CD4-positive, alpha-beta T cell treated with Interleukin-10 for 1 hour (primary cell): ENCODE measurements around the gene PBXIP1.
A peak's percentile ranks its signal among the peaks of the same experiment; 100 is the strongest.

Experiments
- DNase-seq: peaks from one replicate; pipeline ENCODE4 v3.0.0-alpha.2; 2020

Gene PBXIP1

DNA sequence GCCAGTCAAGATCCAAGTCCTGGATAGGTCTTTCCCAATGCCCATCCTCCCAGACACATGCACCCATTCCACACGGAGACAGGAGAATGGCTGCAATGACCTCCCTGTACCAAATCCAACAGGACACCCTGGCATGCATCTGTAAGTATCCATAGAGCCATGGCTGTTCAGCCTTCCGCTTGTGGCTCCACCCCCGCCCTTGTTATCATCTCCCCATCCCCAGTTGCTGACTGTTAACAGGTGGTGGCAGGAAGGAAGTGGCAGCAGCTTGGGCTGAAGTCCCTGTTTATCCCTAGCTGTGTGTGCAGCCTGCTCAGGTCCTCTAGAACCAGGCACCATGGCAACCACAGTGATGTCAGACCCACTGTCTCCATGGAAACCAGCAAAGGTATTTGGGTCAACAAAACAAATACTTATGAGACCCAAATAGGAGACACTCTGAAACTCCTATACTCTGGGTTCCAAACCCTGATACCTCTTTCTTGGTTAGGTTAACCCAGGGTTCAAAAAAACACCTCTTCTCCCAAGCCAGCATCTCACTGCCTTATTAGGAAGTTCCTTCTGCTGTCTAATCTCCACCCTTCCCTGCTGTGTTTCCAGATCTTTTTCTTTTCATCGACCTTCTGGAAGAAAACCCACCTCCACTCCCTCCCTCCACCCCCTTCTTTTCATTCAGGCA is 721 bp downstream of the PBXIP1 start:
- DNase-seq, result peak; percentile 98

DNA sequence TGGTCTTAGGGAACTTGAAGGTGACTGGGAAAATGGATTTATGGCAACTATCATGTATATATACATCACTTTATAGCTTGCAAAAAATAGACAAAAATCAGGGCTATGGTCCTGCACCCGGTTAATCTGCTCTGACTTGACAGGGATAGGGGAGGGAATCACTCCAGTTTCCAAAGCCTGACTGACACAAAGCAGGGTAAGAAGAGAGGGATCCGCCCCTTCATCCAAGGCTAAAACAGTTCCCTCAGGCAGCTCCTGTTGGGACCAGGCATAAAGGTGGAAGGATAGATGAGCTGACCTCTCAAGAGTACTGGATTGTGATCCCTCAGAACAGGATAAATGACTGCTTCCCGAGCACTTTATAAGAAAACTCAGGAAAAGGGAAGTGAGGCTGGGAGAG is 1.4 kb downstream of the PBXIP1 start:
- no peak for DNase-seq

DNA sequence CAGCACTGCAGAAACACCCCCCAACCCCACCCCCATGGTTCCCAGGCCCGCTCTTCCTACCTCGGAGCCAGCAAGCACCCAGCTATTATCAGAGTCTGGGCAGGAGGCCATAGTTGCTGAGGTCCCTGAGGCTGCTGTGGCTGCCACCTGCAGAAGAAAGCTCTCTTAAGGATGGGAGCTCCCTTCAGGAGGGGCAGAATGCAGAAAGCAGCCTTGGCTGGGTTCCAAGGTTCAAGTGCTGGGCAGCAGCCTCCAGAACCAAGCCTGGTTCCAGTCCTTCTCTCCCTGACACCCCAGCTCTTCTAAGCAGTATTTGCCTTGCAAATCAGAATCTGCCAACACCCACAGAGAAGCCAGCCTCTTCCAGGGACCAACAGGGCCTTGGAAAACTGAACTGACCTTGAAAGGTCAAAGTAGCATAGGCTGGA is 2.3 kb downstream of the PBXIP1 start:
- no peak for DNase-seq

DNA sequence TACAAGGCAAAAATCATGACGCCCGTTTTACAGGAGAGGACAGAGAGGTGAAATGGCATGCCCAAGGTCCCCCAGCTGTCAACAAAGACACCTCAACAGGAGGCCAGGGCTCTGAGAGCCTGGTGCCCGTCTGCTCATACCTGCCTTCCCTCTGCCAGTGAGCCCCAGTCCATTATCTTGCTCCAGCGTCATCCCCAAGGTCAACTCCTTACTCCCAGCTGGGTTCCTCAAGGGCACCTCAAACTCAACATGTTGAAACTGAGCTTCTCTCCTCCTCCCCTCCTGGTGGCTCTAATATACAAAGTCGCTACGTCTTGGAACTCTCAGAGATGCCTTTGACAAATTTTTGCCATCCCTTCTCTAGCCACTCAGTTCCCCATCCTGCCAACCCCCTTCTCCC is 3.2 kb downstream of the PBXIP1 start:
- no peak for DNase-seq

GRCh38 chr1:154951901-154952657 is 3.8 kb downstream of the PBXIP1 start:
- DNase-seq, result peak; percentile 82

DNA sequence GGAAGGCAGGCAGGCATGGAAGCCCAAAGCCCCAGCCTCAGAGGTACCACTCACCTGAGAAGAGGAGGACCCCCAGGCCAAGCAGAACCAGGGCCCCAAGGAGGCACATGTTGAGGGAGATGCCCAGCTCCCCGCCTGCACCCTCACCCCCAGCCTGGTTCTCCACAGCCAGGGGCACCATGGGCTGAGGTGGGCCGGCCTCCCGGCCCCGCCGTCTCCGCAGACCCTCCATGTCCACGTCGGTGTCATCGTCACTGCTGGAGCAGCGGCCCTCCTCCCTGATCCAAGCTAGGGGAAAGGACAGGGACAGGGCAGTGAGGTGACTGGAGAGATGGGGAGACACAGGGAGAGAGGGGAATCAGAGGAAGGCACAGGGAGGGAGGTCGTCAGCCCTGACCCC is 7.8 kb downstream of the PBXIP1 start:
- no peak for DNase-seq

DNA sequence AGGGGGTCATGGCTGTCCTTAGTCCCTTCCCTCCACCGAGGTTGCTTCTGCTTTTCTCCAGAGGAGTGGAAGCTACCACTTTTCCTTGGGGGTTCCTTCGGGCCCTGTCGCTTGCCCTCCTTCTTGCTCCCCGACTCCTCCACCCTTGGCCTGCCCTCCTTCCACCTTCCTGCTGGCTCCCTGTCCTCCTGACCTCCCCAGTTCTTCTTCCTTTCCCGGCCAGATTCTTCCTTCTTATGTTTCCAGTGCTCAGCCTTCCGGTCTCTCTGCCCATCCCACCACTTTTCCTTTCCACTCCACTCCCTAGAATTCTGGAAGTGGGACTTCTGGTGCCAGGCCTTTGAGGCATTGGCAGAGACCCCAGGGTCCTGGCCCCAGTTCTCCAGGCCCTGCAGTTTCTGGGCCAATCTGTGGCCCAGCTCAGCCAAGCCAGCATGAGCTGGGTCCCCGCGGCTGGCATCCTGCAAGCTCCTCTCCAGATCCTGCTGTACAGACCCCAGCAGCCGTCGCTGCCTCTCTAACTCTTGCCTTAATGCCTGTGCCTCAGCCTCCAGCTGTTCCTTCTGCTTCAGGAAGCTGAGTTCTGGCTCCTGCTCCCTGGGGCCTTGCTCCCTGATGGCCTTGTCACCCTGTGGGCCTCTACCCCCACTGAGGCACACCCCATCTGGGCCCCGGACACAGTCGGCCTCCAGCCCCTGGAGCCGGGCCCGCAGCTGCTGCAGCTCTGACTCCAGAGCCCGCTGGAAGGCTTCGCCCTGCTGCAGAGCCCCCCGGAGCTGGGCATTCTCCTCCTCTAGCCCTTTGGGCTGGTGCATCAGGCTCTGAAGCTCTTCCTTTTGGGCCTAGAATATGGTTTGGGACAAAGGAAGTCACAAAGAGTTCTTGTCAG is 9.7 kb downstream of the PBXIP1 start:
- no peak for DNase-seq

DNA sequence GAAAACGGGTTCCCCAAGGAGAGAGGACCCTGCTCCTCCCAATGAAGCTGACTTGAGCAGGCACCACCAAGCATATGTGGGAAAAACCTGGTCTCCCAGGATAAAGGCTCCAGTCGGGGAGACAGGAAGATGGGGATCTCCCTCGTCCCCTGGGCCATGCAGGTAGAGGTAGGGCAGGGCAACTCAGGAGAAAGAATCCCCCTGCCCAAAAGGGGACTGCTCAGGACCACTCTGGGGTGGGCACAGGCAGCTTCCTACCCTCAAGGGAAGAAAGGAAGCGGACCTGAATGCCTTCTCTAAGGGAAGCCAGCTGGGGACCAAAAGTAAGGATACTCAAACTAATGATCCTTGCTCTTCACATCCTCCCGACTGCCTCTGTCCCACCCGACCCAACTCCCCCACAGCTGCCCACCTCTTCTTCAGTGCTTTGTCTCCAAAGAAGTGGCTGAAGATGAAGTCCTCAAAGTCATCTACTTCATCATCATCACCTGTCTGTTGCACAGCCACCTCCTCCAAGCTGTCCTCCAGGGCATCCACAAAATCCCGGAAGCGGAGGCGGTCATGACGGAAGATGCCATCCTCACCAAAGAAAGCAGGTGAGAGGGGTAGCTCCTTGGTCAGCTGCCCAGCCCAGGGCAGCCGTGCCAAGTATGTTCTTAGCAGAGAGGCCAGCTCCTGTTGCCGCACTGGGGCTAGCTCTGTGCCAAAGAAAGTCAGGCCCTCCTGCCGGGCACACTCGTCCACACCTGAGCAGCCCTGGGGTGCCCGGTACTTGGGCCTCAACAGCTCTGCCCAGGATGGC is 10.5 kb downstream of the PBXIP1 start:
- DNase-seq, result no peak

GRCh38 chr1:154944401-154945159 is 11.3 kb downstream of the PBXIP1 start:
- DNase-seq, result no peak

GRCh38 chr1:154943649-154944400 is 12.1 kb downstream of the PBXIP1 start:
- DNase-seq, result no peak

GRCh38 chr1:154941333-154942013 is 14.4 kb downstream of the PBXIP1 start:
- DNase-seq, result no peak

- DNase-seq, result no peak
These were observed 15.2 kb downstream of the PBXIP1 start for GRCh38 chr1:154940651-154941194.

- DNase-seq, result no peak
These were observed 15.7 kb downstream of the PBXIP1 start for GRCh38 chr1:154940213-154940560.

DNA sequence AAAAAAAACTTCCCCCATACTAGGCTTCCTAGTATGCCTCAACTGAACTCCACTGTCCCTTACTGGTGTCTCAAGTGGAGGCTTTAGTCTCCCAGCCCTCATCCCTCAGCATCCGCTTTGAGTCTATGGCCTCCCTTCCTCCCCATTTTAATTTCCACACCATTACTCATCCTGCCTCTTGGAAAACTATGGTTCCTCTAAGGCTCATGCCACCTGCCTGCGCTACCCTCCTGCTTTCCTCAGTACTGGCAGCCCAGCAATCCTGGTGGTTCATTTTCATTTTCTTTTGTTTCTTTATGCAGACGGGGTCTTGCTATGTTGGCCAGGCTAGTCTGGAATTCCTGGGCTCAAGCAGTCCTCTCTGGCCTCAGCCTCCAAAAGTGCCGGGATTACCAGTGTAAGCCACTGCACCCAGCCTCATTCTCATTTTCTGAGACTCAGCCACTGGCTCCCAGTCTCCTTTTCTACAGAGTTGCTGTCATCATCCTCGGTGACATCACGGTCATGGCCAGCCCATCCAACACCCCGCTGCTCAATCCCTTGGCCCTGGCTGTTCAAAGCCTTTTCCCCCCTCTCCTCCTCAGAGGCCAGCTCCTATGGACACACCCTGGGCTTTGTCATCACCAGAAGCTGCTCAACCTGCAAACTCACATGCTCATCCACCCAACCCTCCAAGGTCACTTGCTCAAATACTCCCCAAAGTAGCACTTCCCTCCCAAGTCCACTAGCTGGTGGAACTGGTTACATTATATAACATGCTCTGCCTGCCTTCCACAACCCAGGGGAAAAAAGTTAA is 17.1 kb downstream of the PBXIP1 start:
- DNase-seq, result no peak

GRCh38 chr1:154937988-154938386 is 17.9 kb downstream of the PBXIP1 start:
- no peak for DNase-seq

DNA sequence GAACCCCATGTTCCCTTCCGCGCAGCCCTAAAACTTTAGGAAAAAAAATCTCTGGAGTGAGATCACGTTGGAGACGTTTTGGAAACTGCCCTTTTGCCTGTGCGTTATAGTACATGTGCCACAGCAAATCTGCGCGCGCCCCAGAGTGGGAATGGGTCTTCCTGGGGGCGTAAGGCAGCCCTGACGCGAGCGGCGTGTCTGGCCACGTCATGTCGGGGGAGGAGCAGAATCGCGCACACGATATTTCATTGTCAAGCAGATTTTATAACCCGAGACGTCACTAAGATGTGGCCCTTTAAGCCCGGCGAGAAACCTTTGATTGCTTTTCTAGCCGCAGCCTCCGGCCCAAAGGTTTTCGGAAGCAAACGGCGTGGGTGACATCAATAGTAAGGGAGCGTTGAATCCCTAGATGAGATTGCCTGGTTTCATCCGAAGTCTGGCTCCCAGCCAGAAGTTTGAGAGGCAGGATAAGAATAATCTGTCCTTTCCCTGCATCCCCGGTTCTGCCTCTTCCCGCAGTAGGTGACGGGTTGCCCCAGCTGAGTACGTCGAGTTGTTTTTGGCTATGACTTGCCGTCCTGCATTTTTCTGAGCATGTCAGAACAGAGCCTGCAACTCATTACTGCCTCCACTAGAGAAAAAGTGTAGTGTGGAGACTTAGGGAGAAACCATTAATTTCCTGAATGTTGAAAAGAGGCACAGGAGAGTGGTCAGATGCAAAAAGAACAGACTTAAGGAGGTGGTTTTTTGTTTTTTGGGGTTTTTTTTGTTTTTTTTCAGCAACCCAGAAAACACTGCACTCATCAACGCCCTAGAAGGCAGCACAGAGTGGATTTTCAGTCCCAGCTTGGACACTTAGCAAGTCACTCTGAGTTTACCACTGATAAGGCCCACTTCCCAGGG is 18.6 kb downstream of the PBXIP1 start:
- DNase-seq, result peak; percentile 94

DNA sequence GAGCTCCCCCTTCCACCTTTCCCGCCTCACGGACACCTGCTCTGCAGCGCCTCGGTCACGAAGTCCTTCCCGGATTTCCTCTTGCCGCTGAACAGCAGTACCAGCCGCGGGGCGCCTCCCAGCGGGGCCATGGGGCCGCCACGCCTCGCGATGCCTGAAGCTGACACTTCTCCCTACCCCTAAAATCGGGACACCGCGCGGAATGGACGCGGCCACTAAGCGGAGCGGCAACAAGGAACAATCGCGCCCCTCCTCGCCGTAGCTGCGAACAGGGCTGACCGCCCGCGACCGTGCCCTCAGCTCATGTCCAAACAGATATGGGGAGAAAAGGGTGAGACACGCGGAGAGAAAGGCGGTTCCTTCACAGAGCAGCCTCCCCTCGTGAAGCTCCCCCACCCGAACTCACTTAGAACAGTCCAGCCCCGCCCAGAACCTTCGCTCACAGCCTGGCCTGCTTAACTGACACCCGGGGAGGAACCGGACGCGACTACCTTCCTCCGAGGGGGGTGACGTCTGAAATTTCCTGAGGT is 19.3 kb downstream of the PBXIP1 start, which contains the start of gene PMVK:
TSS of gene PMVK (minus strand) at position 165 of the 530 bp plus-strand sequence. CDS start at position 131, 34 bp downstream.
- DNase-seq, result peak; percentile 97
